ENCODE data around the gene HSPA1L.
A peak's percentile ranks its signal among the peaks of the same experiment; 100 is the strongest.
"Not testable (repeated sequence)": the region's sequence is repeated elsewhere in the genome, so short reads cannot be mapped to it uniquely, and the experiment has no call there.

The HSPA1L gene

GRCh38 chr6:31836474-31837368 lies 21.6 kb upstream of the HSPA1L start:
- no peak for DNase-seq

- no peak for DNase-seq
Measured at GRCh38 chr6:31836047-31836473, 21.0 kb upstream of the HSPA1L start.

- DNase-seq: peak; percentile 77
Measured at GRCh38 chr6:31834367-31835250, 19.5 kb upstream of the HSPA1L start.

- DNase-seq: no peak
Measured at GRCh38 chr6:31831350-31832215, 16.5 kb upstream of the HSPA1L start.

- no peak for DNase-seq
Measured at GRCh38 chr6:31830886-31831335, 15.8 kb upstream of the HSPA1L start.

GRCh38 chr6:31829633-31830283 lies 14.7 kb upstream of the HSPA1L start:
- no peak for DNase-seq

- peak; percentile 79 for DNase-seq
Measured at GRCh38 chr6:31827286-31828079, 12.4 kb upstream of the HSPA1L start, which contains the start of gene HSPA1B. HSPA1B (plus strand) TSS chr6:31827738; CDS start chr6:31827951, 213 bp downstream.

GRCh38 chr6:31826793-31827285 lies 11.8 kb upstream of the HSPA1L start:
- DNase-seq: no peak

GRCh38 chr6:31825553-31825952 lies 10.5 kb upstream of the HSPA1L start:
- no peak for DNase-seq

- not testable (repeated sequence) for DNase-seq
Measured at GRCh38 chr6:31823592-31824196, 8.6 kb upstream of the HSPA1L start.

- peak; percentile 53 for DNase-seq
Measured at GRCh38 chr6:31822036-31822821, 7.1 kb upstream of the HSPA1L start.

GRCh38 chr6:31821301-31822035 lies 6.4 kb upstream of the HSPA1L start:
- DNase-seq: peak; percentile 56

GRCh38 chr6:31820399-31820798 lies 5.3 kb upstream of the HSPA1L start:
- DNase-seq: not testable (repeated sequence)

GRCh38 chr6:31819871-31820299 lies 4.8 kb upstream of the HSPA1L start:
- no peak for DNase-seq

GRCh38 chr6:31817929-31818511 lies 2.9 kb upstream of the HSPA1L start:
- DNase-seq: not testable (repeated sequence)

GRCh38 chr6:31817133-31817928 lies 2.2 kb upstream of the HSPA1L start:
- not testable (repeated sequence) for DNase-seq

- peak; percentile 59 for DNase-seq
Measured at GRCh38 chr6:31814677-31815024, 432 bp downstream of the HSPA1L start.

- DNase-seq: no peak
Measured at GRCh38 chr6:31813465-31813849, 1.6 kb downstream of the HSPA1L start.

All from activated CD8-positive, alpha-beta memory T cell treated with anti-CD3 and anti-CD28 coated beads, Interleukin-2, amount 50 U/mL, for 4 hours (primary cell).